ENCODE measurements around the gene SAPCD2. TPM values are rescaled to one million over a fixed set of nuclear protein-coding genes. Genes with fewer than 3 reads are reported as not detected.

The SAPCD2 gene
- polyA plus RNA-seq, 1 donor from 2014 or later, result 0.22 TPM

DNA sequence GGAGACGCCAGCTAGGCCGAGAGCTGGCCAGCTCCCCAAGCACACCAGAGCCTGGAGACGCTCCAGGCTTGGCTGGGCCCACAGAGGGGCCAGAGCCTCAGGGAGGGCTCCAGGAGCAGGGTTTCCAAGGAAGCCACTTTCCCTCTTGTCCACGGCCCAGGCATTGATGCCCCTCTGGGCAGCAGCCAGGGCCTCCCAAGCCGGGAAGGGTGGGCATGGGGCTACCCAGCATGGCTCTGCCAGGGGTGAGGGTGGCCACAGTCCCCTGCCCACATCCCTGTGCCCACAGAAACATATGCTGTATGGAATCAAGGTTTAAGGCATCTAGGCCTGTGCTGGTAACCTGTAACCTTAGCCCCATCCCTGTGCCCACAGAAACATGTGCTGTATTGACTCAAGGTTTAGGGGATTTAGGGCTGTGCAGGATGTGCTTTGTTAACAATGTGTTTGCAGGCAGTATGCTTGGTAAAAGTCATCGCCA, 45.7 kb upstream of the SAPCD2 start:
- Histone ChIP-seq H3K79me2 (replicated peaks; ENCODE audit: insufficient read depth, low read length) (no peaks in the 10 kb centered on the region), H3K27me3 (ENCODE audit: insufficient read depth, low read depth, low read length) (peaks cover 10% of the 10 kb centered on the region), H3K4me2 (ENCODE audit: low read length) (no peak overlapping the region), H3K9me2 (ENCODE audit: insufficient read depth, low read length) (no peaks in the 10 kb centered on the region), H3F3A (ENCODE audit: insufficient read depth, low read length, poor library complexity, severe bottlenecking) (no peaks in the 10 kb centered on the region), H3K36me3 (ENCODE audit: insufficient read depth, low read length) (no peaks in the 10 kb centered on the region), H2AFZ (ENCODE audit: low read depth, low read length) (no peak overlapping the region), H3K9me3 (ENCODE audit: low read length) (no peaks in the 10 kb centered on the region), H4K20me1 (ENCODE audit: insufficient read depth) (no peaks in the 10 kb centered on the region), H3K9ac (ENCODE audit: low read length) (no peak overlapping the region), H3K4me3 (ENCODE audit: low read length) (no peak overlapping the region), H3K27ac (ENCODE audit: low read length) (no peak overlapping the region)
- TF ChIP-seq, protein P1, sequence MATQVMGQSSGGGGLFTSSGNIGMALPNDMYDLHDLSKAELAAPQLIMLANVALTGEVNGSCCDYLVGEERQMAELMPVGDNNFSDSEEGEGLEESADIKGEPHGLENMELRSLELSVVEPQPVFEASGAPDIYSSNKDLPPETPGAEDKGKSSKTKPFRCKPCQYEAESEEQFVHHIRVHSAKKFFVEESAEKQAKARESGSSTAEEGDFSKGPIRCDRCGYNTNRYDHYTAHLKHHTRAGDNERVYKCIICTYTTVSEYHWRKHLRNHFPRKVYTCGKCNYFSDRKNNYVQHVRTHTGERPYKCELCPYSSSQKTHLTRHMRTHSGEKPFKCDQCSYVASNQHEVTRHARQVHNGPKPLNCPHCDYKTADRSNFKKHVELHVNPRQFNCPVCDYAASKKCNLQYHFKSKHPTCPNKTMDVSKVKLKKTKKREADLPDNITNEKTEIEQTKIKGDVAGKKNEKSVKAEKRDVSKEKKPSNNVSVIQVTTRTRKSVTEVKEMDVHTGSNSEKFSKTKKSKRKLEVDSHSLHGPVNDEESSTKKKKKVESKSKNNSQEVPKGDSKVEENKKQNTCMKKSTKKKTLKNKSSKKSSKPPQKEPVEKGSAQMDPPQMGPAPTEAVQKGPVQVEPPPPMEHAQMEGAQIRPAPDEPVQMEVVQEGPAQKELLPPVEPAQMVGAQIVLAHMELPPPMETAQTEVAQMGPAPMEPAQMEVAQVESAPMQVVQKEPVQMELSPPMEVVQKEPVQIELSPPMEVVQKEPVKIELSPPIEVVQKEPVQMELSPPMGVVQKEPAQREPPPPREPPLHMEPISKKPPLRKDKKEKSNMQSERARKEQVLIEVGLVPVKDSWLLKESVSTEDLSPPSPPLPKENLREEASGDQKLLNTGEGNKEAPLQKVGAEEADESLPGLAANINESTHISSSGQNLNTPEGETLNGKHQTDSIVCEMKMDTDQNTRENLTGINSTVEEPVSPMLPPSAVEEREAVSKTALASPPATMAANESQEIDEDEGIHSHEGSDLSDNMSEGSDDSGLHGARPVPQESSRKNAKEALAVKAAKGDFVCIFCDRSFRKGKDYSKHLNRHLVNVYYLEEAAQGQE (IDR thresholded peaks at IDR 0.05; ENCODE audit: borderline replicate concordance), result no peak
- TF ChIP-seq, protein P2, sequence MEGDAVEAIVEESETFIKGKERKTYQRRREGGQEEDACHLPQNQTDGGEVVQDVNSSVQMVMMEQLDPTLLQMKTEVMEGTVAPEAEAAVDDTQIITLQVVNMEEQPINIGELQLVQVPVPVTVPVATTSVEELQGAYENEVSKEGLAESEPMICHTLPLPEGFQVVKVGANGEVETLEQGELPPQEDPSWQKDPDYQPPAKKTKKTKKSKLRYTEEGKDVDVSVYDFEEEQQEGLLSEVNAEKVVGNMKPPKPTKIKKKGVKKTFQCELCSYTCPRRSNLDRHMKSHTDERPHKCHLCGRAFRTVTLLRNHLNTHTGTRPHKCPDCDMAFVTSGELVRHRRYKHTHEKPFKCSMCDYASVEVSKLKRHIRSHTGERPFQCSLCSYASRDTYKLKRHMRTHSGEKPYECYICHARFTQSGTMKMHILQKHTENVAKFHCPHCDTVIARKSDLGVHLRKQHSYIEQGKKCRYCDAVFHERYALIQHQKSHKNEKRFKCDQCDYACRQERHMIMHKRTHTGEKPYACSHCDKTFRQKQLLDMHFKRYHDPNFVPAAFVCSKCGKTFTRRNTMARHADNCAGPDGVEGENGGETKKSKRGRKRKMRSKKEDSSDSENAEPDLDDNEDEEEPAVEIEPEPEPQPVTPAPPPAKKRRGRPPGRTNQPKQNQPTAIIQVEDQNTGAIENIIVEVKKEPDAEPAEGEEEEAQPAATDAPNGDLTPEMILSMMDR (IDR thresholded peaks at IDR 0.05; ENCODE audit: poor library complexity, severe bottlenecking), result no peak
- TF ChIP-seq SMC3 (conservative IDR thresholded peaks at IDR 0.05; ENCODE audit: poor library complexity) (no peak), TAF1 (IDR thresholded peaks at IDR 0.05; ENCODE audit: low read depth) (no peak)

DNA sequence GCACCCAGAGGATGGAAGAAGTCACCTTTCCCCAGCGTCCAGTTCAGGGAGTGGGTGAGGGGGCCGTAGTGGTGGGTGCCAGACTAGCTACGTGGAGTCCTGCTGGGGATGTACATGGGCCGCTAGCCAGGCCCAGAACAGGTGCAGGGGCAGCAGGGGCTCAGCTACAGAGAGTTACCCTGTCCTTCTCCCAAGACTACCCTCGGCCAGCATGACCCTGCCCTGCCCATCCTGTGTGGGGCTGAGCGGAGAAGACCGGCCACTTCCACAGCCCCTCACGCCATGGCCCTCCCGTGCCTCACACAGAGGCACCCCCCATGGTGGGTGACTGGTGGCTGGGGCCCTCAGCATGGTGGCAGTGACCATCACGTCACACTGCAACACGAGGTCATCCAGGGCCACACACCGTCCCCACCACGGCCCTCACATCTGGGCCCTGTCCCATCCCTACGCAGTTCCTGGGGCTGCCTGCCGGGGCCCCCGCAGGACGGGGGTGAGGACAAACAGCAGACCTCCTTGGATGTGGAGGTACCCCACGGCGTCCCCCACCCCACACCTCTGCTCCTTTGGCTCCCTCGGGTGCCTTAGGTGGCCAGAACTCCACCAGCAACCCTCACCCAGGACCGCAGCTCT, 45.2 kb upstream of the SAPCD2 start:
- no peaks in the 10 kb centered on the region for H3K79me2 ChIP-seq (replicated peaks; ENCODE audit: insufficient read depth, low read length)
- no peak overlapping the region for H3K4me2 ChIP-seq (ENCODE audit: low read length)
- H3F3A ChIP-seq (ENCODE audit: insufficient read depth, low read length, poor library complexity, severe bottlenecking), result no peaks in the 10 kb centered on the region
- no peaks in the 10 kb centered on the region for H3K9me3 ChIP-seq (ENCODE audit: low read length)
- H3K27ac ChIP-seq (ENCODE audit: low read length), result no peak overlapping the region
- no peaks in the 10 kb centered on the region for H3K36me3 ChIP-seq (ENCODE audit: insufficient read depth, low read length)
- no peak overlapping the region for H2AFZ ChIP-seq (ENCODE audit: low read depth, low read length)
- TF ChIP-seq TAF1 (IDR thresholded peaks at IDR 0.05; ENCODE audit: low read depth) (no peak), EZH2 (IDR thresholded peaks at IDR 0.05; ENCODE audit: borderline replicate concordance, insufficient read depth, low read length, poor library complexity, severe bottlenecking) (no peak), MXI1 (conservative IDR thresholded peaks at IDR 0.05; ENCODE audit: poor library complexity, severe bottlenecking) (no peak), POLR2AphosphoS5 (IDR thresholded peaks at IDR 0.05) (no peak), RAD21 (conservative IDR thresholded peaks at IDR 0.05) (no peak), EP300 (conservative IDR thresholded peaks at IDR 0.05; ENCODE audit: poor library complexity, severe bottlenecking) (no peak), SMC3 (conservative IDR thresholded peaks at IDR 0.05; ENCODE audit: poor library complexity) (no peak)
- TF ChIP-seq, protein P1 (IDR thresholded peaks at IDR 0.05; ENCODE audit: borderline replicate concordance), result no peak
- TF ChIP-seq, protein P2 (IDR thresholded peaks at IDR 0.05; ENCODE audit: poor library complexity, severe bottlenecking), result no peak
- no peak overlapping the region for H3K4me3 ChIP-seq (ENCODE audit: low read length)
- no peak overlapping the region for H3K9ac ChIP-seq (ENCODE audit: low read length)
- H3K27me3 ChIP-seq (ENCODE audit: insufficient read depth, low read depth, low read length), result peaks cover 10% of the 10 kb centered on the region
- H4K20me1 ChIP-seq (ENCODE audit: insufficient read depth), result no peaks in the 10 kb centered on the region
- no peaks in the 10 kb centered on the region for H3K9me2 ChIP-seq (ENCODE audit: insufficient read depth, low read length)
